GM15510 (cell line): ENCODE measurements around the gene HS1BP3.

ENCODE experiments used
- POLR2A ChIP-seq: IDR thresholded peaks from 3 replicates; pipeline ENCODE4 v1.6.1; 2011; ENCODE audit warnings: borderline replicate concordance; ENCODE audit not compliant: insufficient read length; ENCODE audit errors: extremely low read depth

The HS1BP3 gene

GRCh38 chr2:20624884-20625485, 25.9 kb downstream of the HS1BP3 start:
- no peak for TF ChIP-seq POLR2A

GRCh38 chr2:20624156-20624883, 26.6 kb downstream of the HS1BP3 start:
- no peak for TF ChIP-seq POLR2A

- TF ChIP-seq POLR2A = no peak
Observed at GRCh38 chr2:20623741-20624155, 27.1 kb downstream of the HS1BP3 start.

- TF ChIP-seq POLR2A = no peak
Observed at GRCh38 chr2:20623241-20623640, 27.7 kb downstream of the HS1BP3 start.

DNA sequence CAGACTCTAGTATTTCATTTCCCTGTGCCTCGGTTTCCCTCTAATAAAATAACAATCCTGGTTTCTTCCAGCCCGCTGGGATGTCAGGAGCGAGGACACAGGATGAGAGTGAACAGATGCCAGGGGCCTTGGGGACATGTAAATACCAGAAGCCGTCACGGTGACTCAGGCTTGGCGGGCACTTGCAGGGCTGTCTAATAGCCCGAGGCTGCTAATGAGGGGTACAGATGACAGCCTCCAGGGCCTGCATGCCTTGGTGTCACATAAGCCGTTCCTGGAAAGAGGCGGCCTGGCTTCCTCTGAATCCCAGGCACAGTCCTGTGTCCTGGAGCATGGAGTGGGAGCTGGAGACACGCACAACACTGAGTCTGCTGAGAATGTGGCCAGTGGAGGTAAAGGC, 28.2 kb downstream of the HS1BP3 start:
- no peak for TF ChIP-seq POLR2A

DNA sequence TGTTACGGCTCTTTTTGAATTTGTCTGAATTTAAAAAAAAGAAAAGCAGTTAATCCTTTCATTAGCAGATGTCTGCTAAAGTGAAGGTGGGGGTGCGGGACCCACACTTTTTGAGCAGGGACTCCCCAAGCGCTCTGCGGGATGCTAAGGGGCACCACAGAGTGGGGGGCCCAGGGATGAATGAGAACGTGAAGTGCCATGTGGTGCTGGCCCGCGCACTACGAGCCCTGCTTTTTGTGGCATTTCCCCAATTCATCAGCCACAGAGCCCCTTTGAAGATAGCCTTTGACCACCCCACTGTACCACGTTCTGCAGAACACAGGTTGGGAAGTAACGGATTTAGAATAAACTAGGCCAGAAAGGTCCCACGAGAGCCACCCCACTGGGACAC, 28.6 kb downstream of the HS1BP3 start:
- TF ChIP-seq POLR2A = no peak

DNA sequence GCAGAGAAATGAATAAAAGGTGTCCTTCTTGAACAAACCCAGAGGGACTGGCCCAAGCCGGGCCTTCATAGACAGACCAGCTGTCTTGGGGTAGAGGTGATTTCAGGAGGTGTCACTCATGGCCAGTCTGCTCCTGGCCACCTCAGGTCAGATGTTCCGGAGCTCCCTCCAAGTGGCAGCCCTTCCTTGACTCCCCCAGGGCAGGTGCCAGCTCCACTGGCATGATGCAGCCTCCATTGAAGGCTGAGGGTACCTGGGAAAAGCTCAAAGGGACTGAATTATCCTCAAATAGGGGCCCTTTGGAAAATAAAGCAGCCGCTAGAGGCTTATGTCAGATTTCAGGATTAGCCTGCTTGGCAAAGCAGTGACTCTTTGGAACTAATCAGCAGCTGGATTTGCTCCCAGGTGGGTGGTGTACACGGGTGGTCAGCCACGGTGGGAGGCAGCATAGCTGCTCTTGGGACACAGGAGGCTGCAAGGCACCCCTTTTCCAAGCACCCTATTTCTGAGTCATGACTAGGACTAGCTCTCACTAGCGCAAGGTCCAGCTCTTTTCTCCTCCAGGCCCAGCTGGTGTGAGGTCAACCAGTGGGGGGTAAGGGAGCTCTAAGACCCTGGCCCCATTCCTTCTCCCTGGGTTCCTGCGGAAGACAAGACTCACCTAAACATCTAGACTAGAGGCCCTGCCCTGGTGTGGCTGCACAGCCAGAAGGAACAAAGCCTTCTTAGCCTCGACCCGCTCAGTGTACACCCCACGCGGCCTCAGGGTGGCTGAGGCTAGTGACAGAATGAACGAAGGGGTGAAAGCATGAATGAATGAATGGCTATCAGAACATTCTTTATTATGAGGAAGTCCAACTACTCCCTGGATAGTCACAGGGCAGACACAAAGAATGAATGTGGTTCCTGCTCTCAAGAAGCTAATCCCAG, 29.3 kb downstream of the HS1BP3 start:
- TF ChIP-seq POLR2A = no peak

GRCh38 chr2:20620696-20621365, 30.1 kb downstream of the HS1BP3 start:
- TF ChIP-seq POLR2A = no peak

- no peak for TF ChIP-seq POLR2A
Observed at GRCh38 chr2:20620271-20620681, 30.6 kb downstream of the HS1BP3 start.

GRCh38 chr2:20619624-20620024, 31.3 kb downstream of the HS1BP3 start:
- no peak for TF ChIP-seq POLR2A

GRCh38 chr2:20618886-20619521, 31.9 kb downstream of the HS1BP3 start:
- TF ChIP-seq POLR2A = no peak

DNA sequence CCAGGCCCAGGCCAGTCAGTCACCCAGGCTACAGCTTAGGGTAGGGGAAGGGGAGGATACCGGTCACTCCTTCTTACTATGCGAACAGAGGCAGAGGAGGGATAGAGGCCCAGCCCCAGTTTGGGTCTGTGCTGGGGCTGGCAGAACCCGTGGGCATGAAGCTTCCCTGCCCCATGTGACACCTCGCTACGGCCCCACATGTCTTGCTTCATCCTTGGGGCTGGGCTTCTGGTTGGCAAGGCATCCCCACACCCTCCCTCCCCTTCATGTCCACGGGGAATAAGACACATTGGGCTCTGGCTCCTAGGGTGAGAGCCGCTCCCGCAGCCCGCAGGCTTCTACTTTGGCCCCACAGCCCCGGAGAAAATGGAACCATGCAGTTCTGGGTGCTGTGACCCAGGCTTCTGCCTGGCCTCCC, 32.4 kb downstream of the HS1BP3 start:
- TF ChIP-seq POLR2A = no peak

DNA sequence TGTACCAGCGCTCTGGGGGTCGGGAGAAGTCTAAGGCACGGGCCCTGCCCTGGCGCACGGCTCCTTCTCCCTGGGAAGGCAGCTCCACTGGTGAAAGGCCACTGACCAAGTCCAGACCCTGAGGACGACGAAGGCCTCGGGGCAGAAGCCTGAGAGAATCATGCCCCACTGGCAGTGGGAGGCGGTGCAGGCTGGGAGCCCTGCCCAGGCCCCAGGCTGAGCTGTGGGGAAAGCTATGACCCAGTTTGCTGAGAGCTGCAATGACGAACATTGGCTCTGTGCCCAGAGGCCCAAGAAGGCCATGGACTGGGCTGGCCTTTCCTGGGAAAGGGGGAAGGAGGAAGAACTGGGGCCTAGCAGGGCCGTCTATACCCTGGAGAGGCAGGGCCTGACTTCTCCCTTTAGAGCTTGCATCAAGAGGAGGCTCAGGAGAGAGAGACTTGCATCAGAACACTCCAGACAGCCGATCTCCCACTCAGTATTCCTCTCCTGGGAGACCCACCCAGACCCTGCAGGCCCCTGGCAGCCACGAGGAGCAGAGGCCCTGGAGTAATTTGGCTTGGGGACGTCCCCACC, 32.9 kb downstream of the HS1BP3 start:
- TF ChIP-seq POLR2A = no peak

DNA sequence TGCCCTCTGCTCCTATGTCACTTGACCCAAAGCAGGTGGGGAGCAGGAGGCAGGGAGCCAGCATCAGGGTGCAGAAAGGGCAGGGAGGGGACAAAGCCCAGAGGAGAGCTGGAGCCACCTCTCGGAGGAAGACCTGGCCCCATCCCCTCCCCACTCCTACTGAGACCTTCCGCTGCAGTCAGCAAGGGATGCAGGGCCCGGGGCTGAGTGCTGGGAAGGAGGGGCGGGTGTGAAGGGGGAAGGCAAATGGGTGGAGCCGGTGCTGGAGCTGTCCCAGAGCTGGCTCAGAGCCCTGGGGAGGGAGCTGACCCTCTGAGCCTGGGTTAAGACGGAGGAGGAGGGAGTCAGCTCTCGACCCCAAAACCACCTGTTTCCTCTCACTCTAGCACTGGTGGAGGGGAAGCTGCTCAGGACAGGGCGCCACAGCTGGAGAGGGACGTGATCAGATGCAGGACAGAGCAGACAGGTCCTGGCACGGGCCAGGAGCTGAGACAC, 33.8 kb downstream of the HS1BP3 start:
- TF ChIP-seq POLR2A = no peak
